ENCODE measurements around the gene RPS24.

DNA sequence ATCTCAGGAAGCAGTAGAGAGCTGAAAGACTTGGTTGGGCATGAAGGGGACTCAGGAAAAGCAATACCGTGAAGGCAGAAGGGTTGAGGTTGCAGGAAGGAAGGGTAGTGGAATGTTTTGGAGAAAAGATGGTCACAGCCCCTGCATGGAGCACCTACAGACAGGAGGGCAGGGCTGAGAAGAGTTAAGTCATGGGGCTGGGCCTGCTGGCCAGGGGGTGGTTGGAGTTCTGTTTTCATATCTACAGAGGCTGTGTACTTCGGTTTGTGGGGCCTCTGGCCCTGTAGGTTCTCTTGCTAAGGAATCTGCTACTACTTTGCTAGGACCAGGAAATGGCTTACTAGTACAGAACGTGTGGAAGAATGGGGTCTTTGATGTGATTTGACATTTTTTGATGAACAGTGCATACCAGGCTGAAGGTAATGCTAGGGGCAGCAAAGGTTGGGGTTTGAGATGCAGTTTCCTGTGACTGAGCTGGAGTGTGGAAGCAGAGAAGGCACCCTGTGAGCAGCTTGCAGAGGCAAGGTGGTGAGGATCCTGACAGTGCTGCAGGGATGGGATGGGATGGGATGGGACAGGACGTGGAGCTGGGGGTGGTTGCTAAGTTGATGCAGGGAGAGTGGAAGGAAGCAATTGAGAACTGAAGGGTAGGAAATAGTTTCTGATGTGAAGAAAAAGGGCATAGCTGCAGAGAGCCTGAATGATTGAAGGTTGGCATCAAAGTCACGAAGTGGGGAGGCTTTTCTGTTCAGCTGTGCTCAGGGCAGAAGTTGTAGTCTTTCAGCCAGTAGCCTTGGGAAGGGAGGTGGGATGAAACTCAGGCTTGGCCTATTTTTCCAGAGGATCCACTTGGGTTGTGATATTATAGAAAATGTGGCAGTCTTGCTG is 7.8 kb downstream of the RPS24 start:
- TF ChIP-seq, protein P1, sequence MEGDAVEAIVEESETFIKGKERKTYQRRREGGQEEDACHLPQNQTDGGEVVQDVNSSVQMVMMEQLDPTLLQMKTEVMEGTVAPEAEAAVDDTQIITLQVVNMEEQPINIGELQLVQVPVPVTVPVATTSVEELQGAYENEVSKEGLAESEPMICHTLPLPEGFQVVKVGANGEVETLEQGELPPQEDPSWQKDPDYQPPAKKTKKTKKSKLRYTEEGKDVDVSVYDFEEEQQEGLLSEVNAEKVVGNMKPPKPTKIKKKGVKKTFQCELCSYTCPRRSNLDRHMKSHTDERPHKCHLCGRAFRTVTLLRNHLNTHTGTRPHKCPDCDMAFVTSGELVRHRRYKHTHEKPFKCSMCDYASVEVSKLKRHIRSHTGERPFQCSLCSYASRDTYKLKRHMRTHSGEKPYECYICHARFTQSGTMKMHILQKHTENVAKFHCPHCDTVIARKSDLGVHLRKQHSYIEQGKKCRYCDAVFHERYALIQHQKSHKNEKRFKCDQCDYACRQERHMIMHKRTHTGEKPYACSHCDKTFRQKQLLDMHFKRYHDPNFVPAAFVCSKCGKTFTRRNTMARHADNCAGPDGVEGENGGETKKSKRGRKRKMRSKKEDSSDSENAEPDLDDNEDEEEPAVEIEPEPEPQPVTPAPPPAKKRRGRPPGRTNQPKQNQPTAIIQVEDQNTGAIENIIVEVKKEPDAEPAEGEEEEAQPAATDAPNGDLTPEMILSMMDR (CRISPR knock-in tag; IDR thresholded peaks at IDR 0.05): no peak
- TF ChIP-seq POLR2A (IDR thresholded peaks at IDR 0.05; ENCODE audit: insufficient read depth in 1 of 2, low read depth in 2 of 2, low read length in 2 of 2) (no peak; a peak in 1 of 4 replicates), ERF (CRISPR knock-in tag; IDR thresholded peaks at IDR 0.05) (no peak), EP300 (IDR thresholded peaks at IDR 0.05; ENCODE audit: low read depth in 2 of 2, low read length in 2 of 2) (no peak), EP300 (CRISPR knock-in tag; IDR thresholded peaks at IDR 0.05; ENCODE audit: borderline replicate concordance) (no peak), GTF2F1 (IDR thresholded peaks at IDR 0.05; ENCODE audit: low read length) (no peak), NPAS2 (CRISPR knock-in tag; IDR thresholded peaks at IDR 0.05; ENCODE audit: borderline replicate concordance) (no peak), ZNF234 (CRISPR knock-in tag; conservative IDR thresholded peaks at IDR 0.05) (no peak), CHD2 (IDR thresholded peaks at IDR 0.05; ENCODE audit: low read depth, low read length) (no peak)

Data from HepG2 (cell line).